ACHN (cell line): ENCODE measurements around the gene HOXC12.

ENCODE experiments used
- DNase-seq: peaks from one replicate; pipeline ENCODE4 v3.0.0-alpha.2; 2015
- in situ Hi-C: cut with HindIII; loops from 2 replicates; pipeline ENCODE4 v1.10.0; 2017; ENCODE audit warnings: low sequenced_read_pairs, low pct_ligation_motif_present, low pct_unique_long_range_greater_than_20kb

The HOXC12 gene

DNA sequence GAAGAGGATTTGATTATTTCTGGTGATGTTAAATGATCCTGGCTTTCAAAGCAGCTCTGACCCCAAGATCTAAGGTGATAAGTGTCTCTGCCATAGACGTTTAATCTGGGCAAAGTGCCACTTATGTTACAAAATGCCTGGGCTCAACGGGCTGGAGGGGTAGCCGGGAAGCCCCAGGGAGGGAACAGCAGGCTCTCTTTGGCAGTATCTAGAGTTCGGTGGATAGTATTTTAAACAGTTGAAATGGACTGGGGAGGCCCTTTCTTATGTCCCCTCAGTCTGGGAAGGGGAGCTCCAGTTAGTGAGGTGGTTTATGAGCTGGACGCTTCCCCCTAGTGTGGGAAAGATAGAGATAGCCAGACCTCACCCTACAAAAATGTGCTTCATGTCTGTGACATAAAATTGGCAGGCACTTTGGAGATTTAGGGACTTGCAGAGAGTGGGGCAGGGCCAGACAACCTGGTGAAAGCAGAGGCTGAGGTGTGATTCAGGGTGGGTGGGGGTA, 12.8 kb downstream of the HOXC12 start:
- no peak for DNase-seq
- in situ Hi-C loops, result no loop called here

- DNase-seq, result no peak
- in situ Hi-C loops, result no loop called here
These were observed 13.8 kb downstream of the HOXC12 start for GRCh38 chr12:53968214-53969127.

DNA sequence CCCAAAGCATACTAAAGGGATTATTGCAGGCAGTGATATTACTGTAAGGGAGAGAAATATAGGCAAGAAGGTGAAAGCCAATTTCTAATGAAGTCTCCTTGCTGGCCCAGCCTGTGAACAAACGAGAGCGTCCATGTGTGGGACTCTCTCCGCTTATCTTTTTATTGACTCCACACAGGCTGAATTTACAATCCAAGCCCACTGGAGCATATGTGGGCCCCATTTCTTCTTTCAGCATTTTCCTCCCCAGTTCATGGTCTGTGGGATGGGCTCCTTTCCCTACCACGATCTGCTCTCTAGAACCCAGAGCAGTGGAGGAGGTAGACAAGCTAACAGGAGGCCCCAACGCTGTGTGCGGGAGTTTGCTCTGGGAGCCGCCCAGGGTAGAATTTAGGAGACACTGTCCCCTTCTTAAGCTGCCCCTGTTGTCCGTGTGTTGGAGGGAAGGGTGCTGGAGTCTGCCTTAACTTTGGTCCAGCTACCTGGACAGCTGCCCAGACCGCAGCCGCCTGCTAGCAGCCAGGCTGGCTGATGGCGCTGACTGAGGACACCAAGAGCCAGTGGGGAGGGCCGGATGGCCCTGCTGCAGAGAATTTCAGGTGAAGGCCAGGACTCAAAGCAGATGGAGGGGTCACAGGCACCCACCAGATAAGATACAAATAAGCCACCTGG, 15.0 kb downstream of the HOXC12 start:
- in situ Hi-C loops, result no loop called here
- DNase-seq, result no peak

DNA sequence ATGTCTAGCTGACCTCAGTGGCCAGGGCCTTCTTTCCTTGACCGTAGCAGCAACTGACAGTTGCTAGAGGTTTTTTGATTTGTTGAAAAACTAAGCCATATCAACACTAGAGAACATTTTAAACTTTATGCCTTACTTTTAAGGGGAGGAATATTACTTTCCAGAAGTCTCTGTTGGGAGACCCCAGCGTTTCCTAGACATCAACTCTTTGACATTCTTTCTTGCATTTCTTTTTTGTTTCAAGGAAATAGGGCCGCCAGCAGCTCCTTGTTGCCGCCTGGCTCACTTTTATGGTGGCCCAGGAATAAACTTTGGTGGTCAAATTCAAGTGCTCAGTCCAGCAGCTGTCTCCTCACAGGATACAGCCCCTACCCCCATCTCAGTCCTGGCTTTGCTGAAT, 15.7 kb downstream of the HOXC12 start:
- in situ Hi-C loops, result no loop called here

GRCh38 chr12:53971129-53971528, 16.4 kb downstream of the HOXC12 start:
- no peak for DNase-seq
- in situ Hi-C loops, result no loop called here

More for the DNA sequence above, 15.7 kb downstream of the HOXC12 start:
- no peak for DNase-seq

GRCh38 chr12:53971686-53972085, 17.0 kb downstream of the HOXC12 start:
- in situ Hi-C loops, result no loop called here

DNA sequence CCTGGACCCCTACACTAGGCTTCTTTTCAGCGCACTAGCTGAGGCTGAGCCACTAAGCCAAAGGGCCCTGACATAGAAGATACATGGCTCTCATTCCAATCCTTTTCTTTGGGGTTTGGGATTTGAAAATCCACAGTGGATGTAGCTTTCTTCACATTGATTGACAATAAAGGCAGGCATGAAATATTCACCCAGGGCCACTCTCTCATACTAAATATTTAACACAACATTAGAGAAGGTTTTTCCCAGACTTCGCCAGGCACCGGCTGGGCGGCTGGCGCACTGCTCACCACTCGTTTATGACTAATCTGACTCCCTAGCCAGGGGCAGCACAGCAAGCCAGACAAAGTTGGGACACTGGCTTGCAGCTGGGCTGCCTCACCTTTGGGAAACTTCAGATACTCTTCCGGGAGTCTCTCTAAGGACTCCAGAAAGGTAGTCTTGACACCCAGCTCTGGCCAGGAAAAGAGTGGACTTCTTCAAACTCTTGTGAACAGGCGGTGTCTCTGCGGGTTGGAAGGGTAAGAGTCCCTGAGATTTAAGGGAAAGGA, 17.5 kb downstream of the HOXC12 start:
- no peak for DNase-seq
- in situ Hi-C loops, result no loop called here

More at GRCh38 chr12:53971686-53972085, 17.0 kb downstream of the HOXC12 start:
- no peak for DNase-seq

DNA sequence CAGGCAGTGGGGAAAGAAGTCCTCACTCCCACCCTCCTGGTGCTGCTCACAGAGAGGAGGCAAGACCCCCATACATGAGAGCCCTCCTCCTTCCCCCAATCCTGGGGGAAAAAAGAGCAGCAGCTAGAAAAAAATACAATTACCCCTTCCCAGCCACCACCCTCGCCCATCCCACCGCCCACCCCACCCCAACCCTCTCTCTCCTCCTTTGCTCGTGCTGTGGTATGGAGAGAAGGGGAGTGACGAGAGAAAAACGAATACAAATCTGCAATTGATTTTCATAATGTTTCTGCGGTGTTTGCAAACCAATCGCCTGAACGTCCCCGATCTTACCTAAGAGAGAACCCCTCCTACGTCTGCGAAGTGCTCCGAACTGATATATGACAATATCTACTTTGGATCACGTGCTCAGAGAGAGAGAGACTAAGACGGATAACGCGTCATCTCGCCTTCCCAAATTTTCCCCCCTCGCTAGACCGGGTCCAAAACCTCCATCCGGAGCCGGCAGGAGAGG, 18.1 kb downstream of the HOXC12 start, which contains the start of gene HOXC11:
Gene HOXC11, plus strand, starts transcription at position 405 of the 514 bp plus-strand sequence. CDS start 116 bp downstream, outside the sequence.
- DNase-seq, result no peak
- in situ Hi-C loops, result no loop called here

DNA sequence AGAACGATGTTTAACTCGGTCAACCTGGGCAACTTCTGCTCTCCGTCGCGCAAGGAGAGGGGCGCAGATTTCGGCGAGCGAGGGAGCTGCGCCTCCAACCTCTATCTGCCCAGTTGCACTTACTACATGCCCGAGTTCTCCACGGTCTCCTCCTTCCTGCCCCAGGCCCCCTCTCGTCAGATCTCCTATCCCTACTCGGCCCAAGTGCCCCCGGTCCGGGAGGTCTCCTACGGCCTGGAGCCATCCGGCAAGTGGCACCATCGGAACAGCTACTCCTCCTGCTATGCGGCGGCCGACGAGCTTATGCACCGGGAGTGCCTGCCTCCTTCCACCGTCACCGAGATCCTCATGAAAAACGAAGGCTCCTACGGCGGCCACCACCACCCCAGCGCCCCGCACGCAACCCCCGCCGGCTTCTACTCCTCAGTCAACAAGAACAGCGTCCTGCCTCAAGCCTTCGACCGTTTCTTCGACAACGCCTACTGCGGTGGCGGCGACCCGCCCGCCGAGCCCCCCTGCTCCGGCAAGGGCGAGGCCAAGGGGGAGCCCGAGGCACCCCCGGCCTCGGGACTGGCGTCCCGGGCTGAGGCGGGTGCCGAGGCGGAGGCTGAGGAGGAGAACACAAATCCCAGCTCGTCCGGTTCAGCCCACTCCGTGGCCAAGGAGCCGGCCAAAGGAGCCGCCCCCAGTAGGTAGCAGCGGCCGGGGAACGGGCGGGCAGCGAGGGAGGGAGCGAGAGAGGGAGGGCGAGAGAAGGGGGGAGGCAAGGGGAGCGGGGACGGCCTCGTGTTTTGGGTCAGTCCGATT, 18.7 kb downstream of the HOXC12 start:
- DNase-seq, result peak; percentile 70
- in situ Hi-C loops, result no loop called here

DNA sequence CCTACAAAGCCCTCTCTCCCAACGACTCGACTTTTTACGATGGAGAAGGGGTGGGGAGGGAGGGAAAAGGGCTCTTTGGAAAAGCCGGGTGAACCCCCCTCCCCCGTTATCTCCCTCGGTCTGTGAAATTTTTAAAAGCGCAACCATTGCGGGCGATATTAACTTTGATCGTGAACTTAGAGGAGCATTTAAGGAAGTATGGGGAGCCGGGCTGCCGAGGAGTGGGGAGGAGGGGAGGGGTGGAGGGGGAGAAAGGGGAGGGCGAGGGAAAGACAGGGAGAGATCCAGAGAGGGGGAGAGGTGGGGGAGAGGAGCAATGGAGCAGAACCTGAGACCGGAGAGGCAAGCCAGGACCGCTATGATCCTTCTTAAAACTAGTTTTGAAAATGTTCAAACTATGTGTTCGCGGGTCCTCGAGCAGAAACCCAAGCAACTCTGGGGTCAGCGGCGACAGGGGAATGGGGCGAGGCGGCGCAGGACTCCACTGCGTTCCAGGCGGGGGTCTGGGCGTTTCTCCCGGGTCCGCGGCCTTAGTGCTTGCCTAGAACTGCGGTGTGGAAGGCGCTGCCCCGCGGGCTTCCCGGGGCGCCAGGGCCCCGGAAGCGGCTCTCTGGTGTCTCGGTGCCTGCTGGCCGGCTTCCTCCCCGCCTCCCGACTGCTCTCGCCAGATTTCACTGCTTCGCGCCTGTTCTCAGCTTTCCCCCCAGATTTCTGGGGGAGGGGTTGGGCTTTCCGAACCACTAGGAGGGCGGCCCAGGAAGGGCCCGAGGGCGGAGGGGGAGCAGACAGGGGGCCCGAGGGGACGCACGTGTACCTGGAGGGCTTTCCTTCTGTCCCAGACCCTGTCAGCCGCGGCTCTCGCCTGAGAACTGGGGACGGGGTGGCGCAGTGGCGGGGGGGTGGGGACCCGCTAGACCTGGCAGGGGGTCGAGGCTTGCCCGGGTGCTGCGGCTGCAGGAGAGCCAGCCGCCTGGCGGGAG, 19.7 kb downstream of the HOXC12 start, which contains the start of gene HOTAIR:
Gene HOTAIR, minus strand, starts transcription at position 871 of the 980 bp plus-strand sequence.
- in situ Hi-C loops, result no loop called here

GRCh38 chr12:53975064-53975471, 20.4 kb downstream of the HOXC12 start:
- peak; percentile 18 for DNase-seq
- in situ Hi-C loops, result no loop called here

More for the DNA sequence above, 19.7 kb downstream of the HOXC12 start, which contains the start of gene HOTAIR:
- peak; percentile 76 for DNase-seq

DNA sequence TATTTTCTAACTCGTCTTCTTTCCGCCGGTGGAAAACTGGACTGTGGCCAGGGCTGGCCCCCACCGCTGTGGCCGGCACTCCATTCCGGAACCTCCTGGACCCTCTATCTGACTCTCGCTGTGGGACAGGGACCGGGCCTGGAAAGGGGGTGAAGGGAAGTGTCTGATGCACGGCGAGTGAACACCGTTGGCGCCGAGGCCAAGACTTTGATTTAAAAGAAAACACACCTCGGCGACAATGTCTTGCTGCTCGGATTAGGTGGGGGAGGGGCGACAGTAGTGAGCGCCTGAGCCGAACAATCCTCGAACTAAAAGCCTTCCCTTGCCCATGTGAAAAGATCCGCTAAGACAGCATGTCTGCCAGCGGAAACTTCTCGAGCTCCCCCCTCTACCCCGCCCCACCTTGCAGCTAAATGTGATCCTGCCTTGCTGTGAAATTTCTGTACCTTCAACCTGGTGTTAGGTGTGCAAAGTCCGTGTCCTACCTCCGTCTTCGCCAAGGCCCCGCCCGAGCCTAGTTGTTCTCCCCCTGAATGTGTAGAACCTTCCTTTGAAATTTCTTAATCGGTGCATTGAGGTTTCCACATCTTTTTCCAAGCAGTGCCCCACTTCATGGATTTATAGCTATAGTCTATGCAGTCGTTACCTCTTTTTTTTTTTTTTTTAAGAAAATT, 20.9 kb downstream of the HOXC12 start:
- in situ Hi-C loops, result no loop called here
- no peak for DNase-seq

GRCh38 chr12:53976172-53976822, 21.6 kb downstream of the HOXC12 start:
- in situ Hi-C loops, result no loop called here
- DNase-seq, result no peak

DNA sequence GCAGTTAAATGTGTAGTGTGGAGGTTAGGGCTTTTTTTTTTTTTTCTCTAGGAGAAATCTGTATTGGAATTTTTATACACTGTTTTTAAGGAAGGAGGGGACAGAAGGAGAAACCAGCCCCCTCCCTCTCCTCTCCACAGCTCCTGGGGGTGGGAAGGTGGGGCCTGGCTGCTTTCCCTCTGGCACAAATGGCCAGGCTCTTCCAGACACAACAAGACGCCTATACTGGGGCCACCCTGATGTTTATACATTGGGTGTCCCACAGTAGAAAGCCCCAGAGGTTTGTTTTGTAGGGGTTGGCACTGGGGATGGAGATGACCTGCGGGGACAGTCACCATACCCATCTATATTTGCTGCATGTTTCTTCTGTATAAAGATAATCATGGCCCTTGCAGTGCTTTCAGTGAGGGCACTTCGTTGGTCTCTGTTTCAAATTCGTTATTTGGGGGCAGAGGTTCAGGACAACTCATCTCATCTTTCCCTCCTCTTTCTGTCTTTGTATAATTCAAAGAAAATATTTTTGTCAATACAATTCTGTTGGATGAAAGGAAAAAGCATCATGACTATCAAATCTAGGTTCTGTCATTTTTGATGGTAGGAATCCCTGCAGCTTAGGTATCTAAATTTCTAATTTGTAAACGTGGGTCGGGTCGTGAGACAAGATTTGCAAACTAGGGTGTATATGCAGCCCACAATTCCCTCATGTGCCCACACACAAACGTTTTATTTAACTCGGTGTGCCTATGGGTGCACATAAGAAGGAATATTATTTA, 22.3 kb downstream of the HOXC12 start:
- in situ Hi-C loops, result no loop called here
- no peak for DNase-seq
